Measurements from ENCODE around the gene DLG2.

Gene DLG2

GRCh38 chr11:85256433-85256832, 370.7 kb downstream of the DLG2 start:
- H3K27ac ChIP-seq (ENCODE audit: low read depth, low read length, poor library complexity, severe bottlenecking): no peak overlapping the region
- no peaks in the 10 kb centered on the region for H3K4me1 ChIP-seq (ENCODE audit: insufficient read depth, low read length, severe bottlenecking)
- H3K4me3 ChIP-seq (ENCODE audit: low read depth, low read length, poor library complexity, severe bottlenecking): no peak overlapping the region
- H3K36me3 ChIP-seq (ENCODE audit: insufficient read depth, low read length): no peaks in the 10 kb centered on the region
- no peaks in the 10 kb centered on the region for H3K9me3 ChIP-seq (ENCODE audit: low read length)
- no peaks in the 10 kb centered on the region; the same call in 1 of the 2 replicates for H3K9me2 ChIP-seq (ENCODE audit: low read depth, low read length)
- H3K4me2 ChIP-seq (ENCODE audit: low read length): no peak overlapping the region
- H3K27me3 ChIP-seq (ENCODE audit: insufficient read depth, low read length): no peaks in the 10 kb centered on the region
- H2AFZ ChIP-seq (ENCODE audit: low read length): no peak overlapping the region
- no peaks in the 10 kb centered on the region for H4K20me1 ChIP-seq (ENCODE audit: insufficient read depth, low read length)
- no peaks in the 10 kb centered on the region for H3F3A ChIP-seq (ENCODE audit: insufficient read depth, low read length)
- no peak for TF ChIP-seq CTCF (IDR thresholded peaks at IDR 0.05; ENCODE audit: low read length)
- no peak for TF ChIP-seq EZH2 (IDR thresholded peaks at IDR 0.05; ENCODE audit: borderline replicate concordance, low read length)
- no peaks in the 10 kb centered on the region for H3K79me2 ChIP-seq (ENCODE audit: insufficient read depth, low read length)
- no peak overlapping the region for H3K9ac ChIP-seq (ENCODE audit: low read length)

GRCh38 chr11:85249482-85249881, 377.7 kb downstream of the DLG2 start:
- H3K9me2 ChIP-seq (ENCODE audit: low read depth, low read length): no peaks in the 10 kb centered on the region
- no peaks in the 10 kb centered on the region for H3K9me3 ChIP-seq (ENCODE audit: low read length)
- H3K79me2 ChIP-seq (ENCODE audit: insufficient read depth, low read length): no peaks in the 10 kb centered on the region
- H3K27me3 ChIP-seq (ENCODE audit: insufficient read depth, low read length): no peaks in the 10 kb centered on the region
- no peaks in the 10 kb centered on the region for H4K20me1 ChIP-seq (ENCODE audit: insufficient read depth, low read length)
- no peak for TF ChIP-seq CTCF (IDR thresholded peaks at IDR 0.05; ENCODE audit: low read length)
- TF ChIP-seq EZH2 (IDR thresholded peaks at IDR 0.05; ENCODE audit: borderline replicate concordance, low read length): no peak
- no peak overlapping the region for H3K27ac ChIP-seq (ENCODE audit: low read depth, low read length, poor library complexity, severe bottlenecking)
- H3K4me2 ChIP-seq (ENCODE audit: low read length): no peak overlapping the region
- no peak overlapping the region for H3K4me3 ChIP-seq (ENCODE audit: low read depth, low read length, poor library complexity, severe bottlenecking)
- H3K4me1 ChIP-seq (ENCODE audit: insufficient read depth, low read length, severe bottlenecking): no peaks in the 10 kb centered on the region
- H3K9ac ChIP-seq (ENCODE audit: low read length): no peak overlapping the region
- no peak overlapping the region for H2AFZ ChIP-seq (ENCODE audit: low read length)
- H3K36me3 ChIP-seq (ENCODE audit: insufficient read depth, low read length): no peaks in the 10 kb centered on the region
- H3F3A ChIP-seq (ENCODE audit: insufficient read depth, low read length): no peaks in the 10 kb centered on the region

GRCh38 chr11:85247797-85248196, 379.3 kb downstream of the DLG2 start:
- Histone ChIP-seq H3K4me3 (ENCODE audit: low read depth, low read length, poor library complexity, severe bottlenecking) (no peak overlapping the region), H3K79me2 (ENCODE audit: insufficient read depth, low read length) (no peaks in the 10 kb centered on the region), H3K9ac (ENCODE audit: low read length) (no peak overlapping the region), H4K20me1 (ENCODE audit: insufficient read depth, low read length) (no peaks in the 10 kb centered on the region), H2AFZ (ENCODE audit: low read length) (no peak overlapping the region), H3K27me3 (ENCODE audit: insufficient read depth, low read length) (no peaks in the 10 kb centered on the region), H3K4me2 (ENCODE audit: low read length) (no peak overlapping the region), H3K36me3 (ENCODE audit: insufficient read depth, low read length) (no peaks in the 10 kb centered on the region), H3K9me3 (ENCODE audit: low read length) (no peaks in the 10 kb centered on the region), H3K27ac (ENCODE audit: low read depth, low read length, poor library complexity, severe bottlenecking) (no peak overlapping the region), H3K9me2 (ENCODE audit: low read depth, low read length) (no peaks in the 10 kb centered on the region), H3F3A (ENCODE audit: insufficient read depth, low read length) (no peaks in the 10 kb centered on the region), H3K4me1 (ENCODE audit: insufficient read depth, low read length, severe bottlenecking) (no peaks in the 10 kb centered on the region)
- TF ChIP-seq EZH2 (IDR thresholded peaks at IDR 0.05; ENCODE audit: borderline replicate concordance, low read length) (no peak), CTCF (IDR thresholded peaks at IDR 0.05; ENCODE audit: low read length) (no peak)

Measured in OCI-LY1 (cell line).